Measurements from ENCODE around the gene WNT3A.

GRCh38 chr1:228045405-228045804, 38.6 kb downstream of the WNT3A start:
- TF ChIP-seq ZBTB33 (IDR thresholded peaks at IDR 0.05; ENCODE audit: borderline replicate concordance, low read depth), result no peak
- TF ChIP-seq CTCF (IDR thresholded peaks at IDR 0.05), result no peak
- TF ChIP-seq GABPA (IDR thresholded peaks at IDR 0.05; ENCODE audit: low read depth), result no peak
- TF ChIP-seq TAF1 (IDR thresholded peaks at IDR 0.05; ENCODE audit: borderline replicate concordance, low read depth, low read length), result no peak
- TF ChIP-seq REST (IDR thresholded peaks at IDR 0.05; ENCODE audit: low read depth, low read length), result no peak

Measured in SK-N-SH (cell line).